GM21515 (cell line): ENCODE results near the gene RAB3B.

ENCODE experiments used
- ATAC-seq: cut with Tn5 transposase; IDR thresholded peaks from one replicate; pipeline ENCODE4 v1.9.1; 2021; ENCODE audit not compliant: unreplicated experiment

Gene RAB3B

DNA sequence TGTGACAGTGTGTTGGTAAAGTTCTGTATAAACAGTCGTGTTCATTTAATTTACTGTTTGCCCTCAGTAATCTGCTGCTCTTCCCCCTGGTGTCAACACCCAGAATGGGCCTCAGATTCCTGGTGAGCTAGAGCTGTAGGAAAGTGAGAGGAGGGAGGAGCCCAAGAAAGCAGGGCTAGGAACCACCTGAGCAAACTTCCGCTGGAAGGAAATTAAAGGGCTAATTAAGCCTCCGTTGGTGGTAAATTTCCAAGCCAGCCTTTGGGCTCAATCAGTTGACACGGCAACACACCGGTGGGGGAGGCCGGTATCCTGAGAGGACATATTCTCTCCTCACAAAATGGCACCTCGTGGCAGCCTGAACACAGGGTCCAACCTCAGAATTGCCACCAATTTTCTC is 32.9 kb downstream of the RAB3B start:
- no peak for ATAC-seq

DNA sequence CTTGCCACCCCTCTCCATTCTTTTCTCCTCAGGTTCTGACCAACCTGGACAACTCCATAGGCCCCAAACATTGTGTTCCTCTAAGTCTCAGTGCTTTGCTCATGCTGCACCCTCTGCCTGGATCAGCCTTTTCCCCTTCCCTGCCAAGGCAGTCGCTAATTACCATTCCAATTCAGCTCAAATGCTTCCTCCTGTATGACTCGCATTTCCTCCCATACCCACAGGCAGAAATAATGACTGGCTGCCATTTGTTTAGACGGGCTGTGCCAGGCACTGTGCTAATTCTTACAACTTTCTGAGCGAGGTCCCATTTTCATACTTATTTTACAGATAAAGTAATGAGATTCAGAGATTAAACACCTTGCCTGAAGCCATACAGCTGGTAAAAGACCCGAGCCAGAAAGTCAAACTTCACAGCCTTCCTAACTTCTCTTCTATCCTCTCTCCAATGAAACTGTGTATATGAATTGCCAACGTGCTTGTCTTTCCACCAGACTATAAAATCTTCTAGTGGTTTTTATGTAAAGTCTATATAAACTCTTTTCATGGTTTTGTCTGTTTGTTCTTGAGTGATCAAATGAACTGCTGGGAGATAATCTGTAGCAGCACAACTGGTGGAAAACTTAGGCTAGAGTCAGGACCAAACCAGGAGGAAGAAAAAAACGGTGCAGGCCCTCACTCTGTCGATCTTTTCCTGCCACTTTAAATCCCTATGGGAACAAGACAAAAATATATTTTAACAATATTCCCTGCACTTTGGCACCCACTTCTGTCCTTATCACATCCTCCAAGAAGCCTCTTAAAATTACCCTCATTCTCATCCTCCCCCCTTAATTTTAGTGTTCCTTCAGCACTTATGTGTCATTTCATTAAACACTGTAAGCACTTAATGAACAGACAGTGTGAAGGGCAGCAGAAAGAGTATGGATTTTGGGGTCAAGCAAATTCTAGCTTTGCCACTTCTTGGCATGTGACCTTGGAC is 33.7 kb downstream of the RAB3B start:
- no peak for ATAC-seq

DNA sequence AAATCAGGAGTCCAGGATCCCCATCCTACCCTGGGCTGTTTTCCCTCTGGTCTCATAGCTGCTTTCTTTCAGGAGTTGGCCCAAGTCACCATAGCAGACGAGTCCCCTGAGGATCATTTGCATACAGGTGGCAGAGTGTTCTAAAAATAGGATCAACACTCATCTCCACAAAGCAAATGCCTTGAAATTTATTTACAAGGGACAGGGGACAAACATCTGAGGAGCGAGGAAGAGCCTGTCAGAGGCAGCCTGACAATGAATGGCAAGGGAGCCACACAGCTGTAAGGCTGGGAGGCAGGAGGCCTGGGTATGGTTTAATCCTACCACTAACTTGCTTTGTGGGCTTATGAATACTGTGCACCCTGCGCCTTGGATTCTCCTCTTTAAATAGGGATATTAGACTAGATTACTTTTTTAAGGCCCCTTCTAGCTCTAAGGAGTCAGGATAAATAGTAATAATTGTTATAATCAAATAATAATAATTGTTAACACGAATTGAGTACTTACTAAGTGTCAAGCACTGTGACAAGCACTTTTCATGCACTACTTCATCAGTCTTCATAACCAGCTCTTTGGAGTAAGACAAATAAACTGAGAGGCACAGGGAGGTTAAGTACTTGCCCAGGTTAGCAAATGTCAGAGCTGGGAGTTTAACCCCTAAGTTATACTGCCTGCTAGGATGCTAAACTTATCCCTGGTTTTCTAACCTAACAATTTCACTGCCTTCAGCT is 34.5 kb downstream of the RAB3B start:
- ATAC-seq = no peak

DNA sequence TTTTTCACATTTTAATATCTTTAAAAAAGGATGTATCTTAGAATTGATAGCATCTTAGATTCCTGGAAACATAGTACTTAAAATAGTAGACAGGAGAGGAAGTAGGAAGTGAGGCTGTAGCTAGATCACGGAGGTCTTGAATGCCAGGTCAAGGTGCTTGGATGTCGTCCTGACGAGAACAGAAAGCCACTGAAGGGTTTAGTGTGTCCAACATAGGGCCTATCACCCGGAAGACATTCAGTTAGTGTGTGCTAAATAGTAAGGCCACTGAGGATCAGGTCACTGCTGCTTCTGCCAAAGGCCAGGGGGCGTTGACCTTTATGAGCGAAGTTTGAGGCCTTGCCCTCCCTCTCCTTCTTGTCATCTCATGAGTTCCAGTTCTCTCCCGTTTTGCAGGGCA is 35.7 kb downstream of the RAB3B start:
- ATAC-seq = no peak

DNA sequence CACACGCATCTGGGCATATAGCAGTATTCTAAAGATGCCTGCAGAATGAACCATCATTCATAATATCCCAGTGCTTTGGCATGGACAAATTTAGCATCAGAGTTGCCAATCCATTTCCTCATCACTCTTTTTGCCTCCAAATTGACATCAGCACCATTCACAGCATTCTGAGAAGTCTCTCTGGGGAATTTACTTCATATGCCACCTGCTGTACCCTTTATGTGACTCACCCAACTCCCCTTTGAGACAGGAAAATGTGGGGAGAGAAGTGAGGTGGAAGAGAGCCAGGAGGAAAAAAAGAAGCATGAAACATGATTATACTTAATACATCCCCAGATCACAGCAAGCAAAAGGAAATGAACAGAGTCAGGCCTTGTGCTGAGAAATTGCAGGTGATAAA is 37.4 kb downstream of the RAB3B start:
- ATAC-seq = no peak

DNA sequence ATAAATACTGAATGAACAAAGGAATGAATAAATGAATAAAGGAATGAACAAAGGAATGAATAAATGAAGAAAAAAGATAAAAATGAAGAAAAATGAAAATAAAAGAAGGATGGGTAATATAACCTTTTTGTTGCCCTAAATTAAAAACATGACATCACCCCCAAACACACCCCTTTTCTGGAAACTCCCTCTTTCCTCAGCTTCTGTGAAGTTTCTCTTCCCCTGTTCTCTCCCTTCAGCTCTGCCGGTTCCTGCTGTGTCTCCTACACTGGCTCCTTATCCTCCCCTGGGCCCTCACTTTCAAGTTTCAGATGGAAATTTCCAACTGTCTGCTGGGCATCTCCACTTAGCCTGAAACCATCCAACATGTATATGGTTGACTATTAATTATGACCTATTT is 37.9 kb downstream of the RAB3B start:
- no peak for ATAC-seq

DNA sequence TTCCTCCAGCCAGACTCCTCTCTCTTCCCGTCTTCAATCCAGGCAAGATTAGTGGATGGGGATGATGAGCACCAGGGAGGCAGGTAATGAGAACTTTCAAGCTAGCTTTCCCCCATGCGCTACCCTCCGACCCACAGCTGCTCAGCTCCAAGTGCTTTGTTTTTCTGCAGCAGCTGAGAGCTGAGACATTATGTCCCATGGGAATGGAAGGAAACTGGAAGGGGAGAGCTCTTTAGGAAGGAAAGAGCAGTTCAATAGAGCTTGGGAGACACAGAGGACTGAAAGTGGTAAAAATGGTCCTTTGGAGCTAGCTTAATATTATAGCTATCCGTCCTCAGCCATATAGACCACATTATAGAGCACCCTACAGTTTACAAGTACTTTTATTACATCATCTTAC is 39.8 kb downstream of the RAB3B start:
- no peak for ATAC-seq

DNA sequence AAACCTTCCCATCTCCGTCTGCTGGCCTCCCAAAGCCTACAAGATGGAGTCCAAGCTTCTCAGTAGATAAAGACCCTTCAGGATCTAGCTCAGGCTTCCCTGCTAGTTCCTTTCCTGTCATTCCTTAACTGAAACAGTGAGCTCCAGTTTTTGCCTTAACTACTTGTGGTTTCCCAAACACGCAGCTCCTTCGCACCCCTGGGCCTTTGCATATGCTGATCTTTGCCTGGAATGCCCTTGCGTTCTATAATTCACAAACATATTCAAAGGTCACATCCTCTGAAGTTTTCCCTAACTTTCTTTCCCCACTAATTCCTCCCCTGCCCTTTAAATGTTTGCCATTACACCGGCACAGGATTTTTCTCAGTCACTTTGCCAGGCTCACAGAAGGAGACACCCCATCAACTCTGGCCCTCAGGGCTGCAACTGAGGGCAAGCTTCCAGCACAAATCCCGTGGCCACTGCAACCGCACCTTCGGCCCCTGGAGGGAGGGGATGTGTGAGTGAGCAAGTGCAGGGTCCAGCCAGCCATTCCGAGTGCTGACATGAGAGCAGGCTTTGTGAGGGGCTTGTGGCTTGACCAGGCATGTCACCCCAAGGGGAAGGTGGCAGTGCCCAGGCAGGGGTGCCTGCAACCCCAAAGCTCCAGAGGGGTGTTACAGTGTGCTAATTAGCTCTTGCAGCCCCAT is 41.3 kb downstream of the RAB3B start:
- ATAC-seq = no peak

DNA sequence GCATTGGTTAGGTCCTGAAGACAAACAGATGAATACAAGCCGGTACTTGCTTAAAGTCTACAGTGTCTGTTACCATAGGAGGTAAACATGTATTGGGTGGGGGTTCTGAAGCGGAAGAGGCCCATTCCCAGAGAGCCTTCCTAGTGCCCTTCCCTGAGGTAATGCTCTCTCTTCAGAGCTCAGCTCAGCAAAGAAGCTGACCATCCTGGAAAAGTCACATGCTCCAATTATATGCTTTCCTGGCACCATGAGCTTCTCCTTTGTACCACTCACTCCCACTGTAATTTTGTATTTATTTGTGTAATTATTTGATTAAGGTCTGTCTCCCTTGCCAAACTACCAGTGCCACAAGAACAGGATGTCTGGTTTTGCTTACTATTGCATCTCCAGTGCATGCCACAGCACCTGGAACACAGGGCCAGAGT is 42.0 kb downstream of the RAB3B start:
- ATAC-seq = no peak

DNA sequence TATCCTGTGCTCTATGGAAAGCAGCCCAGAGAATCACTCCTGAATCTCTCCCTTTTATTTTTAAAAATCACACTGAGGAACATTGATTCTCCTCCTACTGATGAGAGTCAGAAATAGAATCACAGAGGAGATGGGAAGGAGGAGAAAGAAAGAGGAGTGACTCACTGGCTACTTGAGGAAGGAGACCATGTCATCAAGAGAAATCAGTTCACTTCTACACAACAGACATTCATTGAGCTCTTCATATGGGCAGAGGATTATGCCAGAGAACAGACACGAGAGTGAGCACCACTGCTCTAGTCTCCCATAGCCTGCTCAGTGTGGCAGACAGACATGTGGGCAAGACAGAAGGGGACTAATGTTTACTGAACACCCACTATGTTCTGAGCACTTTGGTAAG is 44.2 kb downstream of the RAB3B start:
- ATAC-seq = no peak

DNA sequence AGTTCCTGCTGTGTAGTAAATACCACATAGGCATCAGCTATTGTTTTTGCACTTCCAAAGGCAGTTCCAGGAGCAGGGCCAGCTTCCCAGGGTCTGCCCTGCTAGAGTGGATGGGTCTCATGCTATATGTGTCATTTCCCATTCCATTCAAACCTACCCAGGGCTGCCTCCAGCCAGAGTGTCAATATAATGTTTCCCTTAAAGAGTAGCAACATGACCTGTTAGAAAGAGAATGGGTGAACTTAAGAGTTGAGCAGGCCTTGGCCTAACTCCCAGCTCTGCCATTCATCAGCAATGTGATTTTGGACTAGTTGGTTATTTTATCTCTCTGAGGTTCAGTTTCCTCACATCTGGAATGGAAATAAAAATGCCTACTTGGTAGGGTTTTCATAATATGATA is 44.9 kb downstream of the RAB3B start:
- ATAC-seq = no peak

DNA sequence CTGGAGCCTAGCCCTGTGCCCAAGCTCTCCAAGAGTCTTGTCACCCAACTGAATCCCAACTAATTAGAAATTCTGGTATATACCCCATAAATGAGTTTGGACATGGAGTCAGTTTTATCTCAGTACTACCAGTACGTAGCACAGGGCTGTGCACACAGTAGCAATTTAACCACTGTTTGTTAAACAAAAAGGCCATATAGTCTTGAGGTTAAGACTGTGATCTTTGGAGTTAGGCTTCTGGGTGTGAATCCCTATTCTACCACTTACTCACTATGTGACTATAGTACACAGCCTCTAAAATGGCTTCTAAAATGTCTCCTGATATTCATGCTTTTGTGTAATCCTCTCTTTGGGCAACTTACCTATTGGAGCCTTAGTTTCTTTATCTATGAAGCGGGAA is 48.2 kb downstream of the RAB3B start:
- no peak for ATAC-seq

DNA sequence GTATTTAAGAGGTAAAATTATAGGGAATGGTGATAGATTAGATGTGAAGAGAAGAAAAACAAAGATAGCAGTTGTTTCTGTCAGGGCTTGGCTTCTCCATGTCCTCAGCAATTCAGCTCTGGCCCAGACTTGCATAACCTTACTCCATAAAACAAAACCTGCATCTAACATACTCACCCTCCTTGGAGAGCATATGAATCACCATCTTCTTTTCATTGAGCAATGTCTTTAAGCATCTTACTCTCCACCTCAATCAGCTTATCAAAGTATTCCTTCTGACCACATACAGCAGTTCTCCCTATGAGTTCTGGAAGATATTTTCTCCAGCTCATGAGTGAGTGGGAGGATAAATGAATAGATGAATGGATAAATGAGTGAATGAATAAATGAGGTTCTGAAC is 49.0 kb downstream of the RAB3B start:
- ATAC-seq = no peak

DNA sequence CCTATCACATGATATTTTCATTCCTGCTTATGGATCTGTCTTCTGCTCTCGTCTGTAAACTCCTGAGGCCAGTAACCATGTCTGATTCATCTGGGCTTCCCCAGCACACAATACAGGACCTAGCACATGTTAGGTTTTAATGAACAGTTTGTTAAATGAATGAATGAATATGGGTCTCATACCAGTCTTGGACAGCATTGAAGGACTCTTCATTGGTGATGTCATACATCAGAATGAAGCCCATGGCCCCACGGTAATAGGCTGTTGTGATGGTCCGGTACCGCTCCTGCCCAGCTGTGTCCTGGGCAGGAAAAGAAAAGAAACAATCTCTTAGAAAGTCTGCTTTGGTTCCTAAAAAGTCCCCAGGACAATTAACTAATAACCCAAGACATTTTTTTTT is 53.4 kb downstream of the RAB3B start:
- ATAC-seq = no peak

DNA sequence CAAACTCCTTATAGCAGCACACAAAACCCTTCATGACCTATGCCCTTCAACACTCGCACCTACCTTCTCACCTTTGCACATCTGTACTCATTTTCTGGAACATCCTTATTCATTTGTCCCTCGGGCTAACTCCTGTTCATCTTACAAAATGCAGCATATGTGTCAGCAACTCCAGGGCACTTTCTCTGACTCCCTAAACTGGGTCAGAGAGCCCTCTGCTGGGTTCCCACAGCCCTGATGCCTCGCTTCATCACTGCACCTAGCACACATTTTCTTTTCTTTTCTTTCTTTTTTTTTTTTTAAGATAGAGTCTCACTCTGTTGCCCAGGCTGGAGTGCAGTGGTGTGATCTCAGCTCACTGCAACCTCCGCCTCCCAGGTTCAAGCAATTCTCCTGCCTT is 54.0 kb downstream of the RAB3B start:
- ATAC-seq = no peak

DNA sequence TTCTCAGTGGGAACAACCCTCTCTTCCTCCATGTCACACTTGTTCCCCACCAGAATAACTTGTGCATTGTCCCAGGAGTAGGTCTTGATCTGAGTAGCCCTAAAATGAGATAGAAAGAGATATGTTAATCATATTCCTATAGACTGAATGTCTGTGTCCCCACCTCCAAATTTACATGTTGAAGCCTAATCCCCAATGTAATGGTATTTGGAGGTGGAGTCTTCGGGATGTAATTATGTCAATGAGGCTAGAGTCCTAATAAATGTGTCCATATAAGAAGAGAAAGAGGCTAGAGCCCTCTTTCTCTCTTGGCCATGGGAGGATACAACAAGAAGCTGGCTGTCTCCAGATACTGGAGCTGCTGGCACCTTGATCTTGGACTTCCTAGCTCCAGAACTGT is 57.2 kb downstream of the RAB3B start:
- no peak for ATAC-seq

DNA sequence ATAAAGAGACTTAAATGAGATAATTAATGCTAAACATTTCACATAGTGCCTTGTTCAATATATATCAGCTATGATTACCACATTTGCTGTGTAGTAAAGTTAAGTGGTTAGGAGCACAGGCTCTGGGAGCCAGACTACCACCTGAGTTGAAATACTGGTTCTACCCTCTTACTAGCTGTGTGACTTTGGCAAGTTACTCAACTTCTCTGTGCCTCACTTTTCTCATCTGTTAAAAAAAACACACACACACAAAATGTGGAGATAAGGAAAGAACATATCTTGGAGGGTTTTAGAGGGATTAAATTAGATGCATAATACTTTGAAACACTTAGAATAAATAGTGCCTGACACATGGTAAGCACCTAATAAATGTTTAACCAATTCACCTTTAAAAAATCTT is 60.2 kb downstream of the RAB3B start:
- no peak for ATAC-seq

DNA sequence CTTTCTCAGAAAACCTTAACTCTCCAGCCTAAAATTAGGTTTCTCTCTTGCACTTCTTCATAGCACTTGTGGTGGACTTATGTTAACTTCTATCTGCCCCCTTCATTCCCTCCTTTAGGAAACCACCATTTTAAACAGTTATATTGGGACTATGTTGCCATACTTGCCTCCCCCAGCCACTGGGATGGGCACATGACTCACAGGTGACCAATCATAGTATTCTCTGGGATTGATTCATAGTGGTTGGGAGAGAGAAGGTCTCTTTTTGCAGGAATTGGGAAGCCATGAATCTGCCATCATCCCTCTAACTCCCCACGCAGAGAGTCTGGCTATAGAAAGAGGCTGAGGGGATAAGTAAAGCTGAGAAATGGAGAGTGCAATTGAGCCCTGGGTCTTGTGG is 61.6 kb downstream of the RAB3B start:
- ATAC-seq = no peak

DNA sequence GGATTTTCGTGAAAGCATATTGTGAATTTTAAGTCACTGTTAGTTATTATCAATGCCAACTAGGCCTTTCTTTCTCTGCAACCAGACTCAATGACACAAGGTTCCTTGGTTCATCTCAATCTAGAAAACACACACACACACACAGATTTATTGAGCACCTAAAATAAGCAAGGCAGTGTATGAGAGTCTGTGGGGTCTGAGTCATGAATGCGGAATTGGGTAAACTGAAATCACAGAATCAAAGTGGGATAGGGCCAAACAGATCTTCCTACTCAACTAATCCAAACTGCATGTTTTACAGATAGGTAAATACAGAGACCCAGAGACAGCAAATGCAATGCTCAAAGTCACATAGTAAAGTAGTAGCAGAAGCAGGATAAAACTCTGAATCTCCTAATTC is 63.5 kb downstream of the RAB3B start:
- ATAC-seq = no peak

DNA sequence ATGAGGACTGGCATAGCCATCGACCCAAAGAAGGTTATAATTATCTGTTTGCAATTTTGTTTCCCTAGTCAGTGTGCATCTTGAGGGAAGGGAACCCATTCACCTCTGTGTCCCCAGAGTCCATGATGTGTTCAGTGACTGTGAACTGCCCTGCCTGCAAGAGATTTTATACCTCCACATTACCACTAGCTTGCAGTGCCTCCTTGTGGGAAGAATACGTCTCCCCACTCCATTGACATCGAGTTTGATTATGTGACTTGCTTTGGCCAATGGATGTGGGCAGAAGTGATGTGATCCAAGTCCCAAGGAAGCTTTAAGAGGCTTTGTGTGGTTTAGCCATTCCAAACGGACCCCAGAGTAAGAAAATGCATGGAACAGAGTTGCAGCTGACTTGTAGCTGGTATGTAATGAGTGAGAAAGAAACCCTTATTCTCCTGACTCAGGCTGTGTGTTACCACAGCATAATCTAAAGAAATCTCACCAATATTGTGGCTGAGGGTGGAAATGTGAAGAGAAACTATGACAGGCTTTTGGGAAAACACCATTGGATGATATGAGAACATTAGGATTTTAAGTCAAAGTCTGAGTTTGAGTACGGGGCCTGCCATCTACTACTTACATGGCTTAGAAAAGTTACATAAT is 64.2 kb downstream of the RAB3B start:
- ATAC-seq = no peak

DNA sequence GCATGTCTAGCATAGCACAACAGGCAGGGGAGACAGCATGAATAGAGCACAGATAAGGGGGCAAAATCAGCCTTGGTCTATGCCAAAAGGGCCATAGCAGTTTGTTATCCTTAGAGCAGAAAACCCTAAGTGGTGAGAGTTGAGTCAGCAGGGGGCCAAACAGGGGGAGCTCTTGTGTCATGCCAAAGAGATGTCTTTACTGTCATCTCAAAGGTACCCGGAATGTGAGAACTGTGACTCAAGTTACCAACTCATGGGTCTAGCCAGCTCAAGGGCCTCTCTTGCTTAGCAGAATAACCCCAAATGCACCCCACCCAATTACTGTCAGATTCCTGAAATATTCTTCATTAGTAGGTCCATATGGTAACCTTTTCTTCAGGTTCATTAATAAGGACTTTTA is 66.0 kb downstream of the RAB3B start:
- no peak for ATAC-seq
